ENCODE results near the gene KIF12.
"Not testable (repeated sequence)": the region's sequence is repeated elsewhere in the genome, so short reads cannot be mapped to it uniquely, and the experiment has no call there.

KIF12 gene

GRCh38 chr9:114098936-114099668, at the start of gene KIF12:
Gene KIF12 (minus strand): TSS chr9:114099292. CDS start chr9:114099276, 16 bp downstream.
- no peak for DNase-seq (ENCODE audit: low spot score)

- DNase-seq (ENCODE audit: low spot score) = no peak
Measured at GRCh38 chr9:114146735-114147134, 47.6 kb upstream of the KIF12 start.

- DNase-seq (ENCODE audit: low spot score) = no peak
Measured at GRCh38 chr9:114143234-114143633, 44.1 kb upstream of the KIF12 start.

- no peak for DNase-seq (ENCODE audit: low spot score)
Measured at GRCh38 chr9:114141553-114142402, 42.7 kb upstream of the KIF12 start.

- DNase-seq (ENCODE audit: low spot score) = no peak
Measured at GRCh38 chr9:114140850-114141249, 41.8 kb upstream of the KIF12 start.

- DNase-seq (ENCODE audit: low spot score) = no peak
Measured at GRCh38 chr9:114140401-114140800, 41.3 kb upstream of the KIF12 start.

- DNase-seq (ENCODE audit: low spot score) = no peak
Measured at GRCh38 chr9:114139071-114139470, 40.0 kb upstream of the KIF12 start.

- DNase-seq (ENCODE audit: low spot score) = no peak
Measured at GRCh38 chr9:114138552-114138971, 39.5 kb upstream of the KIF12 start.

- no peak for DNase-seq (ENCODE audit: low spot score)
Measured at GRCh38 chr9:114137831-114138230, 38.7 kb upstream of the KIF12 start.

- no peak for DNase-seq (ENCODE audit: low spot score)
Measured at GRCh38 chr9:114134827-114135396, 35.8 kb upstream of the KIF12 start.

- no peak for DNase-seq (ENCODE audit: low spot score)
Measured at GRCh38 chr9:114132550-114132918, 33.4 kb upstream of the KIF12 start.

- no peak for DNase-seq (ENCODE audit: low spot score)
Measured at GRCh38 chr9:114131808-114132549, 32.9 kb upstream of the KIF12 start.

GRCh38 chr9:114130624-114131277, 31.7 kb upstream of the KIF12 start:
- no peak for DNase-seq (ENCODE audit: low spot score)

- no peak for DNase-seq (ENCODE audit: low spot score)
Measured at GRCh38 chr9:114130141-114130540, 31.0 kb upstream of the KIF12 start.

GRCh38 chr9:114128759-114129158, 29.7 kb upstream of the KIF12 start:
- not testable (repeated sequence) for DNase-seq (ENCODE audit: low spot score)

- DNase-seq (ENCODE audit: low spot score) = no peak
Measured at GRCh38 chr9:114126247-114127060, 27.4 kb upstream of the KIF12 start.

GRCh38 chr9:114125476-114126013, 26.5 kb upstream of the KIF12 start:
- DNase-seq (ENCODE audit: low spot score) = no peak

- DNase-seq (ENCODE audit: low spot score) = no peak
Measured at GRCh38 chr9:114124666-114125475, 25.8 kb upstream of the KIF12 start.

GRCh38 chr9:114124138-114124537, 25.0 kb upstream of the KIF12 start:
- no peak for DNase-seq (ENCODE audit: low spot score)
